Smooth muscle cell (in vitro differentiated cells): ENCODE results near the gene ELK1. TPM values are rescaled to one million over a fixed set of nuclear protein-coding genes. Genes with fewer than 3 reads are reported as not detected.

Source experiments
- DNase-seq: peaks from one replicate; lab custom pipeline; 2025; ENCODE audit not compliant: unreplicated experiment; lab: John Stamatoyannopoulos, UW
- H2AFZ ChIP-seq: fragments of 200-600 bp; sonication (generic); 2 replicates; pipeline ENCODE4 v1.6.0; 2016; ENCODE audit warnings: antibody characterized with exemption, low read depth, mild to moderate bottlenecking
- H3F3A ChIP-seq: fragments of 200-600 bp; sonication (generic); 2 replicates; pipeline ENCODE4 v1.6.0; 2017; ENCODE audit warnings: antibody characterized with exemption, low read depth
- H3K27ac ChIP-seq: fragments of 200-600 bp; sonication (generic); 2 replicates; pipeline ENCODE4 v1.5.1; 2016; ENCODE audit warnings: low read depth, mild to moderate bottlenecking
- H3K27me3 ChIP-seq: fragments of 200-600 bp; sonication (generic); 2 replicates; pipeline ENCODE4 v1.6.1; 2016; ENCODE audit warnings: low read depth, mild to moderate bottlenecking
- H3K36me3 ChIP-seq: fragments of 200-600 bp; sonication (generic); 2 replicates; pipeline ENCODE4 v1.5.1; 2016; ENCODE audit warnings: low read depth
- H3K4me1 ChIP-seq: fragments of 200-600 bp; sonication (generic); 2 replicates; pipeline ENCODE4 v1.5.1; 2016; ENCODE audit warnings: low read depth
- H3K4me2 ChIP-seq: fragments of 200-600 bp; sonication (generic); 2 replicates; pipeline ENCODE4 v1.6.0; 2016; ENCODE audit warnings: mild to moderate bottlenecking
- H3K4me3 ChIP-seq: fragments of 200-600 bp; sonication (generic); 2 replicates; pipeline ENCODE4 v1.5.1; 2016; ENCODE audit warnings: mild to moderate bottlenecking
- H3K79me2 ChIP-seq: fragments of 200-600 bp; sonication (generic); 2 replicates; pipeline ENCODE4 v1.6.0; 2016; ENCODE audit warnings: low read depth, mild to moderate bottlenecking
- H3K9ac ChIP-seq: fragments of 200-600 bp; sonication (generic); 2 replicates; pipeline ENCODE4 v1.6.0; 2016; ENCODE audit warnings: low read depth
- H3K9me3 ChIP-seq: fragments of 200-600 bp; sonication (generic); replicated peaks from 2 replicates; pipeline ENCODE4 v1.5.1; 2016; ENCODE audit warnings: low read depth
- H4K20me1 ChIP-seq: fragments of 200-600 bp; sonication (generic); 2 replicates; pipeline ENCODE4 v1.6.0; 2016; ENCODE audit warnings: low read depth
- WGBS: methylation state at CpG from one replicate; pipeline ENCODE4 v1.1.7; 2016; ENCODE audit warnings: low lambda C conversion rate; 5-methylcytosine and 5-hydroxymethylcytosine counted together
- polyA plus RNA-seq: library from polyadenylated mRNA; unstranded; fragments of >200 nt; fragmentation: Nextera tagmentation; extraction: Ambion mirVana; gene quantifications from 2 replicates; pipeline ENCODE4 v1.2.1, GENCODE V29; 2016
- total RNA-seq: library from RNA; depleted of rRNA; stranded (reverse); fragments of >200 nt; gene quantifications from 2 replicates; pipeline ENCODE4 v1.2.3, GENCODE V29; 2014
- TF ChIP-seq, protein P1 (sequence below): fragments of 200-600 bp; sonication (generic); IDR thresholded peaks from 2 replicates; pipeline ENCODE4 v1.5.1; 2017; ENCODE audit warnings: borderline replicate concordance, mild to moderate bottlenecking, antibody characterized with exemption; ENCODE audit not compliant: insufficient read depth, poor library complexity, severe bottlenecking

ELK1 gene
- total and polyA plus RNA-seq, 2 experiments from 2014 or later = 21.1 to 33.2 TPM

DNA sequence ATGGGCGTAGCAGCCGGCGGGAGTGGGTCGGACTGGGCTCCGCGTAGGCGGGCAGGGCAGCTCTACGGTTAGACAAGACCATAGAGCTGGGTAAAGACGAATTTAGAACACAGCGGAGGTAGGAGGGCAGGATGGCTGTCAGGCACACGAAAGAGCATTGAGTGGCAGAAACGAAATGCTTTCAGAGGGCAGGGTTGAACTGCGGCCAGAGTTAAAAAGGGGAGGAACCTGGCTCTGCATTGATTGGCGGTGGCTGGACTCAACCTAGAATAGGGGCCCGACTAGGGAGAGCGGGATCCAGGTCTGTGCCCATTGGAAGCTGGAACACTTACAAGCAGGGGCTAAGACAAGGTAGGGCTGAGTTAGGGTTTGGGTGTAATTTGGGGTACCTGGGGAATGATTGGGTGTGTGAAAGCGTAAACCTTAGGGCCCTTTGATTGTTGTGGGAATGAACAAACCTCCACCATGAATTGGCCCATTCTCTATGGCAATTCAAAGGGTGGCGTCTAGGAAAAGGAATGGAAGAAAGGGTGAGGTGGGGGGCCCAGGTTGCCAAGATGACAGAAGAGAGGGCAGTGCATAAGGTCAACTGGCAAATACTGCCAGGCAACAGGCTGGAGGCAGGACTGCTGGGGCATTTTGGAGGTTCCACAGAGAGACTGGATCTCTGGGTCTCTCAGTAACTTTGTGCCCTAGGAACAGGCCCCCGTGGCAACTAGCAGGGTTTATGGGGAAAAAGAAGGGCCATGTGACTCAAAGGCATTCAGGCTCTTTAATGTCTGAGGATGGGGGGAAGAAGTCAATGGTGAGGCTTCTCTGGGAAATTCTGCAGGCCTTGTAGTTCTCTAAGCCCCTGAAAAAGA is 911 bp upstream of the ELK1 start:
- Histone ChIP-seq H3K9me3 (no peaks in the 10 kb centered on the region), H3K4me3 (peak overlapping the region; percentile 48), H3K27me3 (no peaks in the 10 kb centered on the region), H3F3A (no peaks in the 10 kb centered on the region), H3K79me2 (peaks cover 12% of the 10 kb centered on the region), H3K4me1 (no peaks in the 10 kb centered on the region), H3K9ac (peak overlapping the region; percentile 68), H2AFZ (no peak overlapping the region), H3K27ac (peak overlapping the region; percentile 72), H4K20me1 (no peaks in the 10 kb centered on the region), H3K4me2 (peak overlapping the region; percentile 80), H3K36me3 (no peaks in the 10 kb centered on the region)
- WGBS = 50% methylated on average over 19 of the region's 19 CpGs
- no peak for DNase-seq
- TF ChIP-seq, protein P1, sequence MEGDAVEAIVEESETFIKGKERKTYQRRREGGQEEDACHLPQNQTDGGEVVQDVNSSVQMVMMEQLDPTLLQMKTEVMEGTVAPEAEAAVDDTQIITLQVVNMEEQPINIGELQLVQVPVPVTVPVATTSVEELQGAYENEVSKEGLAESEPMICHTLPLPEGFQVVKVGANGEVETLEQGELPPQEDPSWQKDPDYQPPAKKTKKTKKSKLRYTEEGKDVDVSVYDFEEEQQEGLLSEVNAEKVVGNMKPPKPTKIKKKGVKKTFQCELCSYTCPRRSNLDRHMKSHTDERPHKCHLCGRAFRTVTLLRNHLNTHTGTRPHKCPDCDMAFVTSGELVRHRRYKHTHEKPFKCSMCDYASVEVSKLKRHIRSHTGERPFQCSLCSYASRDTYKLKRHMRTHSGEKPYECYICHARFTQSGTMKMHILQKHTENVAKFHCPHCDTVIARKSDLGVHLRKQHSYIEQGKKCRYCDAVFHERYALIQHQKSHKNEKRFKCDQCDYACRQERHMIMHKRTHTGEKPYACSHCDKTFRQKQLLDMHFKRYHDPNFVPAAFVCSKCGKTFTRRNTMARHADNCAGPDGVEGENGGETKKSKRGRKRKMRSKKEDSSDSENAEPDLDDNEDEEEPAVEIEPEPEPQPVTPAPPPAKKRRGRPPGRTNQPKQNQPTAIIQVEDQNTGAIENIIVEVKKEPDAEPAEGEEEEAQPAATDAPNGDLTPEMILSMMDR = no peak

DNA sequence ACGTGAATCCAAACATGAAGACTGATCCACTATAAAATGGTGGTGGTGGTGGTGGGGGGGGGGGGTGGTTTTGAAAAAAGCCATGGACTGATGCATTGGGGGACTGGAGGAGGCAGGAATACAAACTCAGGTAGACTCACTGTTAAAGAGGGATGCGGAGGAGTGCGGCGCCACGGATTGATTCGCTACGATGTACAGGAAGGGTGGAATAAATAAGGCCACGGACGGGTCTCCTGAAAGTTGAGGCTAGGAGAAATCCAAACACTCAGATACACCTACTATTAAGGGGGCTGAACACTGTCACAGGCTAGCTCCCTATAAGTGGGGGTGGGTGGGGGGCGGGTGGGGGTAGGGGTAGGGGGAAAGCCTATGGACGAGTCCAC is 591 bp downstream of the ELK1 start:
- TF ChIP-seq, protein P1 = no peak
- H3K4me3 ChIP-seq = peak overlapping the region; percentile 58
- peak overlapping the region; percentile 77 for H3K27ac ChIP-seq
- H3K36me3 ChIP-seq = no peaks in the 10 kb centered on the region
- H3K9ac ChIP-seq = peak overlapping the region; percentile 84
- H4K20me1 ChIP-seq = peaks cover 6% of the 10 kb centered on the region
- no peaks in the 10 kb centered on the region for H3F3A ChIP-seq
- H2AFZ ChIP-seq = no peak overlapping the region
- DNase-seq = no peak
- 46% methylated on average over 9 of the region's 11 CpGs for WGBS
- H3K4me2 ChIP-seq = peak overlapping the region; percentile 83
- H3K79me2 ChIP-seq = peaks cover 12% of the 10 kb centered on the region
- H3K9me3 ChIP-seq = no peaks in the 10 kb centered on the region
- H3K27me3 ChIP-seq = no peaks in the 10 kb centered on the region
- H3K4me1 ChIP-seq = no peaks in the 10 kb centered on the region

DNA sequence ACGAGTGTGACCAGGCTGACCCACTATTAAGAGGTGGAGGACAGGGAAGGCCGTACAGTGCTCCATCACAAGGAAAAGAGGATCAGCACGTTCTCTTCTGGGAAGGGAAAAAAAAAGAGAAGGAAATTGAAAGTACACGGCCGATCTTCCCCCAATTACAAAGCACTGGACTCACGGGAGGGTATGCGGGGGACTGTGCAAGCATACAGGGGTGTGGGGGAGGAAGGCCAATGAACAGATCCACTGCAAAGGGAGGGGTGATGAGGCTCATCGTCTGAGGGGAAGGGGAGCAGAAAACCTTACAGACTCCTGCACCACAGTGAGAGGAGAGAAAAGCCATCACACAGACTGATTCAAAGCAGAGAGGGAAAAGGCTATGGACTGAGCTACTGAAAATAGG is 1.1 kb downstream of the ELK1 start:
- H3K9me3 ChIP-seq = no peaks in the 10 kb centered on the region
- H3K79me2 ChIP-seq = peaks cover 12% of the 10 kb centered on the region
- H3K4me3 ChIP-seq = peak overlapping the region; percentile 58
- H3F3A ChIP-seq = no peaks in the 10 kb centered on the region
- no peaks in the 10 kb centered on the region for H3K27me3 ChIP-seq
- H3K9ac ChIP-seq = peak overlapping the region; percentile 34
- H3K36me3 ChIP-seq = no peaks in the 10 kb centered on the region
- no peak overlapping the region for H2AFZ ChIP-seq
- H4K20me1 ChIP-seq = peaks cover 9% of the 10 kb centered on the region
- DNase-seq = no peak
- 69% methylated on average over 8 of the region's 8 CpGs for WGBS
- TF ChIP-seq, protein P1 = no peak
- peak overlapping the region; percentile 83 for H3K4me2 ChIP-seq
- no peak overlapping the region for H3K27ac ChIP-seq
- no peaks in the 10 kb centered on the region for H3K4me1 ChIP-seq
